CD4-positive, alpha-beta memory T cell (primary cell): ENCODE results near the gene PDE4D. TPM values are rescaled to one million over a fixed set of nuclear protein-coding genes. Genes with fewer than 3 reads are reported as not detected.

Experiments used
- CTCF ChIA-PET: fragments of 350-600 bp; sonication (Branson Sonifier 250); formaldehyde crosslinking; loops from one replicate; lab custom pipeline; 2021; ENCODE audit warnings: inconsistent platforms; ENCODE audit not compliant: partially characterized antibody; lab: Charles Lee
- POLR2A ChIA-PET: fragments of 350-600 bp; sonication (Branson Sonifier 250); formaldehyde crosslinking; loops from one replicate; lab custom pipeline; 2021; ENCODE audit not compliant: partially characterized antibody; lab: Charles Lee
- DNase-seq, 5 donors: peaks; one replicate each; pipeline versions ENCODE4 v3.0.0 to v3.0.0-alpha.2; 2020 to 2022; ENCODE audit warnings: mixed read lengths in 1 of 5
- H3K27ac ChIP-seq: one replicate; pipeline ENCODE4 v1.7.0; 2013; ENCODE audit warnings: low read depth, low read length
- H3K27me3 ChIP-seq: 2 replicates; pipeline ENCODE4 v1.7.0; 2013; ENCODE audit warnings: mild to moderate bottlenecking, low read length, moderate library complexity; ENCODE audit not compliant: insufficient read depth
- H3K36me3 ChIP-seq: 2 replicates; pipeline ENCODE4 v1.7.0; 2013; ENCODE audit warnings: mild to moderate bottlenecking, low read length, moderate library complexity; ENCODE audit not compliant: insufficient read depth
- H3K4me1 ChIP-seq: 2 replicates; pipeline ENCODE4 v1.7.0; 2013; ENCODE audit warnings: mild to moderate bottlenecking, low read length, moderate library complexity; ENCODE audit not compliant: insufficient read depth
- H3K4me3 ChIP-seq, 2 donors: one replicate each; pipeline ENCODE4 v1.7.0; 2013; ENCODE audit warnings: low read length in 2 of 2, mild to moderate bottlenecking in 1 of 2
- H3K9me3 ChIP-seq, 2 donors: one replicate each; pipeline ENCODE4 v1.7.0; 2013; ENCODE audit warnings: low read length in 2 of 2, control low read depth in 1 of 2; ENCODE audit not compliant: control insufficient read depth in 1 of 2
- H3K27ac Mint-ChIP-seq, 7 donors: one replicate each; pipeline ENCODE4 v1.8.0; 2020 to 2021; ENCODE audit warnings: mixed read lengths in 7 of 7, mild to moderate bottlenecking in 6 of 7, inconsistent platforms in 3 of 7, moderate library complexity in 3 of 7
- H3K27me3 Mint-ChIP-seq, 2 donors: one replicate each; pipeline ENCODE4 v1.8.0; 2020 to 2021; ENCODE audit warnings: mixed read lengths in 2 of 2
- H3K36me3 Mint-ChIP-seq, 2 donors: one replicate each; pipeline ENCODE4 v1.8.0; 2020 to 2021; ENCODE audit warnings: mixed read lengths in 2 of 2, inconsistent platforms in 1 of 2, mild to moderate bottlenecking in 1 of 2
- H3K4me1 Mint-ChIP-seq, 4 donors: one replicate each; pipeline ENCODE4 v1.8.0; 2020 to 2021; ENCODE audit warnings: mixed read lengths in 4 of 4, mild to moderate bottlenecking in 1 of 4
- H3K4me3 Mint-ChIP-seq, 8 donors: one replicate each; pipeline ENCODE4 v1.8.0; 2020 to 2021; ENCODE audit warnings: mixed read lengths in 8 of 8, mild to moderate bottlenecking in 7 of 8, moderate library complexity in 6 of 8, inconsistent platforms in 3 of 8
- H3K9me3 Mint-ChIP-seq, 8 donors: one replicate each; pipeline ENCODE4 v1.8.0; 2020 to 2021; ENCODE audit warnings: mixed read lengths in 8 of 8, mild to moderate bottlenecking in 5 of 8, inconsistent platforms in 3 of 8, moderate library complexity in 1 of 8
- intact Hi-C: fragments of 100-400 bp; cut with micrococcal nuclease; formaldehyde crosslinking; loops from one replicate; pipeline ENCODE4 v1.15.1; 2023
- polyA plus RNA-seq, 2 donors: library from polyadenylated mRNA; unstranded; fragments of 300-500 nt; fragmentation: Illumina TruSeq; gene quantifications; one replicate each; pipeline ENCODE4 v1.2.3, GENCODE V29; 2021
- total RNA-seq, 2 experiments: library from RNA; stranded (reverse); gene quantifications; one replicate each; pipeline ENCODE4 v1.2.3, GENCODE V29; 2021

Gene PDE4D
- total and polyA plus RNA-seq, 4 experiments from 2014 or later: 12.3 to 49.7 (median 30.3) TPM

GRCh38 chr5:59341155-59341554, 552.4 kb downstream of the PDE4D start:
- no peaks in the 10 kb centered on the region for H3K27me3 ChIP-seq
- ChIA-PET CTCF (no interaction called here), POLR2A (no interaction called here)
- no peaks in the 10 kb centered on the region for H3K9me3 ChIP-seq
- H3K27ac ChIP-seq: no peak overlapping the region
- no peak for DNase-seq
- H3K9me3 Mint-ChIP-seq: peaks cover 0 to 3% (median 0%) of the 10 kb centered on the region in 8 donors
- intact Hi-C loops: no loop called here
- H3K4me3 Mint-ChIP-seq: no peak overlapping the region
- H3K36me3 ChIP-seq: no peaks in the 10 kb centered on the region
- no peaks in the 10 kb centered on the region for H3K4me1 ChIP-seq
- H3K27me3 Mint-ChIP-seq: peaks cover 8 to 16% of the 10 kb centered on the region in 2 donors
- H3K4me1 Mint-ChIP-seq: peaks cover 0 to 1% (median 0%) of the 10 kb centered on the region in 4 donors
- no peaks in the 10 kb centered on the region for H3K36me3 Mint-ChIP-seq
- H3K4me3 ChIP-seq: no peak overlapping the region
- no peak overlapping the region for H3K27ac Mint-ChIP-seq

GRCh38 chr5:59340637-59341036, 552.9 kb downstream of the PDE4D start:
- no peaks in the 10 kb centered on the region for H3K27me3 ChIP-seq
- POLR2A ChIA-PET: no interaction called here
- Mint-ChIP-seq H3K9me3 (peaks cover 0 to 3% (median 0%) of the 10 kb centered on the region in 8 donors), H3K4me3 (peak overlapping the region in 1 of 8 donors; percentile 58), H3K27ac (no peak overlapping the region), H3K4me1 (peaks cover 0 to 1% (median 0%) of the 10 kb centered on the region in 4 donors), H3K27me3 (peaks cover 7 to 16% of the 10 kb centered on the region in 2 donors), H3K36me3 (no peaks in the 10 kb centered on the region)
- no peak overlapping the region for H3K4me3 ChIP-seq
- no peak overlapping the region for H3K27ac ChIP-seq
- no peaks in the 10 kb centered on the region for H3K36me3 ChIP-seq
- no peaks in the 10 kb centered on the region for H3K4me1 ChIP-seq
- CTCF ChIA-PET: no interaction called here
- no peak for DNase-seq
- no peaks in the 10 kb centered on the region for H3K9me3 ChIP-seq
- intact Hi-C loops: no loop called here

GRCh38 chr5:59337240-59337639, 556.3 kb downstream of the PDE4D start:
- CTCF ChIA-PET: interaction anchor here (0.7 to 0.9 kb wide), 2 partner anchors 10 to 44 kb away, joined by 3 read pairs; no protein-coding TSS in a partner anchor
- H3K27ac ChIP-seq: no peak overlapping the region

GRCh38 chr5:59335544-59335943, 558.0 kb downstream of the PDE4D start:
- Histone ChIP-seq H3K36me3 (no peaks in the 10 kb centered on the region), H3K4me1 (no peaks in the 10 kb centered on the region), H3K4me3 (no peak overlapping the region), H3K27me3 (peaks cover 5% of the 10 kb centered on the region), H3K27ac (no peak overlapping the region), H3K9me3 (no peaks in the 10 kb centered on the region)
- intact Hi-C loops: no loop called here
- peaks cover 3 to 10% of the 10 kb centered on the region in 2 donors for H3K27me3 Mint-ChIP-seq
- H3K4me1 Mint-ChIP-seq: no peaks in the 10 kb centered on the region
- H3K27ac Mint-ChIP-seq: no peak overlapping the region
- no peaks in the 10 kb centered on the region for H3K36me3 Mint-ChIP-seq
- no peak overlapping the region for H3K4me3 Mint-ChIP-seq
- peaks cover 0 to under 1% (median 0%) of the 10 kb centered on the region in 8 donors for H3K9me3 Mint-ChIP-seq
- POLR2A ChIA-PET: no interaction called here
- no peak for DNase-seq
- CTCF ChIA-PET: interaction anchor here (1.0 to 1.6 kb wide), 2 partner anchors 8 to 444 kb away, joined by 3 read pairs; no protein-coding TSS in a partner anchor

More at GRCh38 chr5:59337240-59337639, 556.3 kb downstream of the PDE4D start:
- no peak for DNase-seq
- intact Hi-C loops: no loop called here
- no peak overlapping the region for H3K4me3 Mint-ChIP-seq
- H3K9me3 Mint-ChIP-seq: peaks cover 0 to 3% (median 0%) of the 10 kb centered on the region in 8 donors
- POLR2A ChIA-PET: no interaction called here
- no peak overlapping the region for H3K4me3 ChIP-seq
- no peaks in the 10 kb centered on the region for H3K36me3 Mint-ChIP-seq
- H3K27me3 Mint-ChIP-seq: peaks cover 7 to 9% of the 10 kb centered on the region in 2 donors
- no peak overlapping the region for H3K27ac Mint-ChIP-seq
- peaks cover 0 to under 1% (median 0%) of the 10 kb centered on the region in 4 donors for H3K4me1 Mint-ChIP-seq
- H3K4me1 ChIP-seq: no peaks in the 10 kb centered on the region
- peaks cover 5% of the 10 kb centered on the region for H3K27me3 ChIP-seq
- no peaks in the 10 kb centered on the region for H3K9me3 ChIP-seq
- H3K36me3 ChIP-seq: no peaks in the 10 kb centered on the region

- H3K4me3 ChIP-seq: no peak overlapping the region
- ChIA-PET CTCF (no interaction called here), POLR2A (no interaction called here)
- Mint-ChIP-seq H3K9me3 (no peaks in the 10 kb centered on the region), H3K4me1 (no peaks in the 10 kb centered on the region), H3K4me3 (no peak overlapping the region), H3K27ac (no peak overlapping the region), H3K36me3 (no peaks in the 10 kb centered on the region), H3K27me3 (peaks cover 2 to 9% of the 10 kb centered on the region in 2 donors)
- H3K27me3 ChIP-seq: peaks cover 5% of the 10 kb centered on the region
- DNase-seq: no peak
- H3K36me3 ChIP-seq: no peaks in the 10 kb centered on the region
- H3K4me1 ChIP-seq: no peaks in the 10 kb centered on the region
- no peak overlapping the region for H3K27ac ChIP-seq
- no peaks in the 10 kb centered on the region for H3K9me3 ChIP-seq
- intact Hi-C loops: no loop called here
Measured at GRCh38 chr5:59333416-59333815, 560.1 kb downstream of the PDE4D start.

GRCh38 chr5:59332236-59332973, 561.1 kb downstream of the PDE4D start:
- POLR2A ChIA-PET: no interaction called here
- H3K27me3 ChIP-seq: peaks cover 5% of the 10 kb centered on the region
- H3K27ac ChIP-seq: no peak overlapping the region
- Mint-ChIP-seq H3K27me3 (peaks cover 2 to 6% of the 10 kb centered on the region in 2 donors), H3K4me3 (no peak overlapping the region), H3K27ac (no peak overlapping the region), H3K4me1 (no peaks in the 10 kb centered on the region), H3K36me3 (no peaks in the 10 kb centered on the region), H3K9me3 (no peaks in the 10 kb centered on the region)
- no peak for DNase-seq
- no peak overlapping the region for H3K4me3 ChIP-seq
- H3K9me3 ChIP-seq: no peaks in the 10 kb centered on the region
- CTCF ChIA-PET: no interaction called here
- no peaks in the 10 kb centered on the region for H3K4me1 ChIP-seq
- no peaks in the 10 kb centered on the region for H3K36me3 ChIP-seq
- intact Hi-C loops: no loop called here

- POLR2A ChIA-PET: no interaction called here
- no peak overlapping the region for H3K27ac Mint-ChIP-seq
- peaks cover 5% of the 10 kb centered on the region for H3K27me3 ChIP-seq
- H3K4me3 ChIP-seq: no peak overlapping the region
- H3K4me1 Mint-ChIP-seq: no peaks in the 10 kb centered on the region
- H3K27ac ChIP-seq: no peak overlapping the region
- H3K4me1 ChIP-seq: no peaks in the 10 kb centered on the region
- H3K27me3 Mint-ChIP-seq: peaks cover 0 to 2% of the 10 kb centered on the region in 2 donors
- no peaks in the 10 kb centered on the region for H3K36me3 ChIP-seq
- intact Hi-C loops: no loop called here
- H3K4me3 Mint-ChIP-seq: no peak overlapping the region
- CTCF ChIA-PET: no interaction called here
- no peak for DNase-seq
- no peaks in the 10 kb centered on the region for H3K9me3 ChIP-seq
- no peaks in the 10 kb centered on the region for H3K36me3 Mint-ChIP-seq
- no peaks in the 10 kb centered on the region for H3K9me3 Mint-ChIP-seq
Measured at GRCh38 chr5:59330680-59331079, 562.8 kb downstream of the PDE4D start.
